ENCODE measurements around the gene IGFALS. TPM values are rescaled to one million over a fixed set of nuclear protein-coding genes. Genes with fewer than 3 reads are reported as not detected.

Gene IGFALS
- total and polyA plus RNA-seq, 7 donors: 0.46 to 2.2 (median 1.2) TPM

- no peak for DNase-seq
- WGBS, 2 donors: 26 to 78% methylated on average over 37 of the region's 37 CpGs
- Histone ChIP-seq H3K27ac (no peak overlapping the region), H3K4me1 (no peaks in the 10 kb centered on the region), H3K4me3 (no peak overlapping the region), H3K36me3 (peaks cover 11 to 70% (median 41%) of the 10 kb centered on the region in 4 donors), H3K27me3 (no peaks in the 10 kb centered on the region), H3K9me3 (no peaks in the 10 kb centered on the region)
- no peak for TF ChIP-seq POLR2AphosphoS5 (IDR thresholded peaks at IDR 0.05)
- intact Hi-C loops (cut with DNase I): no loop called here
Observed at GRCh38 chr16:1757714-1758461, 35.6 kb downstream of the IGFALS start.

GRCh38 chr16:1754204-1754603 is 39.3 kb downstream of the IGFALS start:
- no peak for TF ChIP-seq EP300 (IDR thresholded peaks at IDR 0.05)
- TF ChIP-seq CTCF (IDR thresholded peaks at IDR 0.05): no peak
- no peak for TF ChIP-seq POLR2A (IDR thresholded peaks at IDR 0.05)
- TF ChIP-seq POLR2AphosphoS5 (IDR thresholded peaks at IDR 0.05): no peak
- Histone ChIP-seq H3K27ac (no peak overlapping the region), H3K4me1 (no peaks in the 10 kb centered on the region), H3K27me3 (no peaks in the 10 kb centered on the region), H3K9me3 (no peaks in the 10 kb centered on the region), H3K4me3 (no peak overlapping the region), H3K36me3 (peaks cover 24 to 75% (median 40%) of the 10 kb centered on the region in 4 donors)
- no peak for DNase-seq
- intact Hi-C loops (cut with DNase I): no loop called here
- WGBS, 2 donors: 95 to 96% methylated on average over 12 of the region's 12 CpGs

- intact Hi-C loops (cut with DNase I): no loop called here
- peaks cover 35 to 79% (median 47%) of the 10 kb centered on the region in 4 donors for H3K36me3 ChIP-seq
Observed at GRCh38 chr16:1752853-1753252, 40.7 kb downstream of the IGFALS start.

GRCh38 chr16:1751946-1752345 is 41.6 kb downstream of the IGFALS start:
- no peaks in the 10 kb centered on the region for H3K27me3 ChIP-seq
- H3K4me3 ChIP-seq: no peak overlapping the region
- H3K4me1 ChIP-seq: no peaks in the 10 kb centered on the region
- 96% methylated on average over 16 of the region's 16 CpGs for WGBS, 2 donors
- DNase-seq: no peak
- H3K36me3 ChIP-seq: peaks cover 41 to 79% (median 55%) of the 10 kb centered on the region in 4 donors
- intact Hi-C loops (cut with DNase I): no loop called here
- no peak for TF ChIP-seq EP300 (IDR thresholded peaks at IDR 0.05)
- TF ChIP-seq POLR2AphosphoS5 (IDR thresholded peaks at IDR 0.05): no peak
- no peaks in the 10 kb centered on the region for H3K9me3 ChIP-seq
- no peak overlapping the region for H3K27ac ChIP-seq

More at GRCh38 chr16:1752853-1753252, 40.7 kb downstream of the IGFALS start:
- Histone ChIP-seq H3K9me3 (no peaks in the 10 kb centered on the region), H3K27me3 (no peaks in the 10 kb centered on the region), H3K4me3 (no peak overlapping the region), H3K4me1 (no peaks in the 10 kb centered on the region), H3K27ac (no peak overlapping the region)
- WGBS, 2 donors: 96 to 97% methylated on average over 14 of the region's 14 CpGs
- no peak for DNase-seq
- TF ChIP-seq POLR2A (IDR thresholded peaks at IDR 0.05) (no peak), EP300 (IDR thresholded peaks at IDR 0.05) (no peak), POLR2AphosphoS5 (IDR thresholded peaks at IDR 0.05) (no peak), CTCF (IDR thresholded peaks at IDR 0.05) (no peak)

- Histone ChIP-seq H3K4me1 (no peaks in the 10 kb centered on the region), H3K36me3 (peaks cover 43 to 96% (median 59%) of the 10 kb centered on the region in 4 donors), H3K27me3 (no peaks in the 10 kb centered on the region), H3K27ac (no peak overlapping the region), H3K4me3 (no peak overlapping the region), H3K9me3 (no peaks in the 10 kb centered on the region)
- intact Hi-C loops (cut with DNase I): no loop called here
- WGBS, 2 donors: 95 to 96% methylated on average over 29 of the region's 29 CpGs
- no peak for TF ChIP-seq POLR2A (IDR thresholded peaks at IDR 0.05)
- DNase-seq: no peak
Observed at GRCh38 chr16:1749152-1750117, 44.1 kb downstream of the IGFALS start.

GRCh38 chr16:1747934-1748333 is 45.6 kb downstream of the IGFALS start:
- no peak for DNase-seq
- 91 to 93% methylated on average over 11 of the region's 11 CpGs for WGBS, 2 donors
- Histone ChIP-seq H3K4me1 (no peaks in the 10 kb centered on the region), H3K27ac (no peak overlapping the region), H3K4me3 (no peak overlapping the region), H3K9me3 (no peaks in the 10 kb centered on the region), H3K27me3 (no peaks in the 10 kb centered on the region), H3K36me3 (peaks cover 52 to 99% (median 67%) of the 10 kb centered on the region in 4 donors)
- no peak for TF ChIP-seq CTCF (IDR thresholded peaks at IDR 0.05)
- no peak for TF ChIP-seq POLR2A (IDR thresholded peaks at IDR 0.05)
- TF ChIP-seq EP300 (IDR thresholded peaks at IDR 0.05): no peak
- TF ChIP-seq POLR2AphosphoS5 (IDR thresholded peaks at IDR 0.05): no peak
- intact Hi-C loops (cut with DNase I): no loop called here

Data from sigmoid colon (tissue), 7 donors.